Activated CD8-positive, alpha-beta memory T cell treated with anti-CD3 and anti-CD28 coated beads for 4 hours (primary cell): ENCODE results near the gene RGL1.

Experiments used
- DNase-seq, 2 donors: peaks; one replicate each; pipeline ENCODE4 v3.0.0-alpha.2; 2020; ENCODE audit warnings: low read depth in 2 of 2

Gene RGL1

GRCh38 chr1:183869664-183870063, 64.7 kb downstream of the RGL1 start:
- no peak for DNase-seq

GRCh38 chr1:183870351-183871077, 65.6 kb downstream of the RGL1 start:
- DNase-seq, result no peak

GRCh38 chr1:183871142-183871541, 66.2 kb downstream of the RGL1 start:
- DNase-seq, result no peak

GRCh38 chr1:183871601-183872000, 66.7 kb downstream of the RGL1 start:
- no peak for DNase-seq

- DNase-seq, result no peak
Measured at GRCh38 chr1:183872403-183872802, 67.5 kb downstream of the RGL1 start.

- no peak for DNase-seq
Measured at GRCh38 chr1:183873642-183874041, 68.7 kb downstream of the RGL1 start.

- DNase-seq, result no peak
Measured at GRCh38 chr1:183876309-183876708, 71.4 kb downstream of the RGL1 start.

- no peak for DNase-seq
Measured at GRCh38 chr1:183877053-183877720, 72.3 kb downstream of the RGL1 start.

- no peak for DNase-seq
Measured at GRCh38 chr1:183879494-183879893, 74.6 kb downstream of the RGL1 start.

- DNase-seq, result no peak
Measured at GRCh38 chr1:183879966-183880365, 75.0 kb downstream of the RGL1 start.

GRCh38 chr1:183880531-183881243, 75.8 kb downstream of the RGL1 start:
- no peak for DNase-seq

- DNase-seq, result no peak
Measured at GRCh38 chr1:183881387-183882131, 76.6 kb downstream of the RGL1 start.

- DNase-seq, result no peak
Measured at GRCh38 chr1:183882335-183883167, 77.6 kb downstream of the RGL1 start.

- DNase-seq, result no peak
Measured at GRCh38 chr1:183883623-183884022, 78.7 kb downstream of the RGL1 start.

- DNase-seq, result no peak
Measured at GRCh38 chr1:183884526-183884925, 79.6 kb downstream of the RGL1 start.

- DNase-seq, result no peak
Measured at GRCh38 chr1:183885142-183885735, 80.3 kb downstream of the RGL1 start.

- DNase-seq, result no peak
Measured at GRCh38 chr1:183886083-183886828, 81.3 kb downstream of the RGL1 start.

GRCh38 chr1:183886853-183887252, 81.9 kb downstream of the RGL1 start:
- DNase-seq, result no peak

GRCh38 chr1:183887826-183888819, 83.2 kb downstream of the RGL1 start:
- no peak for DNase-seq
